ENCODE results near the gene IGF1. TPM values are rescaled to one million over a fixed set of nuclear protein-coding genes. Genes with fewer than 3 reads are reported as not detected.

IGF1 gene
- polyA plus RNA-seq, 1 donor from 2014 or later = 5.1 TPM

DNA sequence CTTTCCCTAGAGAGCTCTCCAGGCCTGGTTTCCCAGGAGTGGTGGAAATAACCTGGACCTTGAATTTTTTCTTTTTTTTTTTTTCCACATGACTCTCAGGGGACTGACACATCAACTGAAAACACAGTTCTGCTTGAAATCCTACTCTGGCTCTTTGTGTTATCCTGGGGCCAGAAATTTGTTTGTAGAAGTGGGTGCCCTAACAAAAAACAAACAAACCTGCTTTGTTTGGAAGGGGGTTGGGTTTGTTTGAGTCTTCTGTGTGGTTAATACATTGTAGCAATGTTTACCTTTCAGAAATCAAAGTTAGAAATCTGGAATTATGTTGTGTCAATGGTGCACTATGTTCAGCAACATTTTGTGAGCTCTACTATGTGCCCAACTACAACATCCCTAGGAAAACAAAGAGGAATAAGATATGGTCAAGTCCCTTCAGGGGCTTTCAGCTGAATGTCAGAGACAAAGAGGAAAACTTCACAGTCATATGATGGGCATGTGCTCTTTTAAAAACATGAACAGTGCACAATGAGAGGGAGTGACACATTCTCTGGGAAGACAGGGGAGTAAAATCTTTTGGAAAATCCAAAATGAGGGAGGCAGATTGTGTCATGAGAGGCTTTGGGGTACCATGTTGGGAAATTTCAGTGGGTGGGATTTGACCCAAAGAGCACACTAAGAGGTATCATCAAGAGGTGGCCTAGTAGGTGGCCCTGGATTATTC, 1.5 kb upstream of the IGF1 start:
- H3K4me3 Mint-ChIP-seq = no peak overlapping the region
- H3K27ac Mint-ChIP-seq = no peak overlapping the region
- H3K27me3 Mint-ChIP-seq = peaks cover 3% of the 10 kb centered on the region
- H3K36me3 Mint-ChIP-seq = no peaks in the 10 kb centered on the region
- H3K9me3 Mint-ChIP-seq = no peaks in the 10 kb centered on the region
- peaks cover 20 to 30% (median 20%) of the 10 kb centered on the region in 3 donors for H3K4me1 Mint-ChIP-seq

DNA sequence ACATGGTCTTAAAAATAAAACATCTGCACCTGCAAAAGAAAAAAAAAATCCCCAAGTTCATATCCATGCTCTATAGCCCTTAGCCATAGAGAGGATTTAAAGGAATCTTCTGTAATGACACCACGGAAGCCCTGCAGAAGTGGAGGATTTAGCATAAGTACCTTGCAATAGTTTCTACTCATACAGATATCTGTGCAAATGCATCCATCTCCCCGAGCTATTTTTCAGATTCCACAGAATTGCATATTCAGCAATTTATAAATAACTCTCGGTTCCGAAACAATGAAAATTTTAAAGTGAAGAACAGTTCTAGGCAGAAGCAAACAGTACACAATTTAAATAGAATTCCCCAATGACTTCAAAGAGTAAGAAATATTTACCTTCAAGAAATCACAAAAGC, 424 bp downstream of the IGF1 start:
- H3K27me3 Mint-ChIP-seq = peaks cover 3% of the 10 kb centered on the region

DNA sequence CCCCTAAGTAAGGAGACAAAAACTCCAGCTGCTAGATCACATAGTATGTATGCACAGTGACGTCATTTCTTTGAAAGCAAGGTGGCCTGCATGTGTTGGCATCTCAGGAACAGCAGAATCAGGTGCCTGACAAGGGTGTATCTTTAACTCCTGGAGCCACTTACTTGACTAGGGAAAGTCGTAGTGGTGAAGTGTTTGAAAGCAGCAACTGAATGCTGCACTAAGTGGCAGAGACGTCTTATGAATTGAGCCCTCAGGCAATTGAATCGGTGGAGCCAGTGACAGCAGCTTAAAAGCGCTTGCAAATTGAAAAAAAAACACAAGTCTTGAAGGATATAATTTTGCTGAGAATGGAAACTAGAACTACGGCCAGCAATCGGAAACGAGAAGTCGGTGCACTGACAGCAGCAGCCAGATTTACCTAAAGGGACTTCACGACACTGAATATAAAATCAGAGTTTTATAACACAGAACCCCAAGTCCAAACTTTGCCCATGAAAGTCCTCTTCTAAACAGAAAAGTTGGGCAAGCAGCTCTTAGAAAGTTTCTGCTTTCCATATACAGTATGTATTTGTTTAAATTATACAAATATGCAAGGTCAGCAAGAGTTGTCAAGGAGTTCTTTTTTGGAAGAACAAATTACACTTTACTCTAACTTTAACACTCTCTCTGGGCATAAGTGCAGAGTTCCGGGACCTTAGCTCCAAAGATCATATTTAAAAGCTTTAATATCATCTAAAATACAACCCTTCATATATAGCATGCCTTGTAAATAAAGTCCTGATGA, 1.1 kb downstream of the IGF1 start:
- H3K9me3 Mint-ChIP-seq = no peaks in the 10 kb centered on the region

More for the DNA sequence above, 424 bp downstream of the IGF1 start:
- Mint-ChIP-seq H3K4me1 (peaks cover 20 to 30% (median 20%) of the 10 kb centered on the region in 3 donors), H3K4me3 (no peak overlapping the region), H3K36me3 (no peaks in the 10 kb centered on the region), H3K27ac (no peak overlapping the region), H3K9me3 (no peaks in the 10 kb centered on the region)

GRCh38 chr12:102478405-102479098, 1.8 kb downstream of the IGF1 start:
- Mint-ChIP-seq H3K4me1 (peaks cover 8 to 18% (median 9%) of the 10 kb centered on the region in 3 donors), H3K9me3 (no peaks in the 10 kb centered on the region), H3K4me3 (no peak overlapping the region), H3K27me3 (peaks cover 3% of the 10 kb centered on the region), H3K36me3 (no peaks in the 10 kb centered on the region), H3K27ac (no peak overlapping the region)

More for the DNA sequence above, 1.1 kb downstream of the IGF1 start:
- Mint-ChIP-seq H3K27me3 (peaks cover 3% of the 10 kb centered on the region), H3K4me1 (peaks cover 15 to 25% (median 16%) of the 10 kb centered on the region in 3 donors), H3K4me3 (no peak overlapping the region), H3K36me3 (no peaks in the 10 kb centered on the region), H3K27ac (no peak overlapping the region)

- H3K4me3 Mint-ChIP-seq = no peak overlapping the region
- no peaks in the 10 kb centered on the region for H3K9me3 Mint-ChIP-seq
- H3K36me3 Mint-ChIP-seq = no peaks in the 10 kb centered on the region
- no peaks in the 10 kb centered on the region for H3K27me3 Mint-ChIP-seq
- H3K27ac Mint-ChIP-seq = no peak overlapping the region
- H3K4me1 Mint-ChIP-seq = peaks cover 0 to 2% (median 0%) of the 10 kb centered on the region in 3 donors
Measured at GRCh38 chr12:102475355-102475754, 5.0 kb downstream of the IGF1 start.

- Mint-ChIP-seq H3K27ac (no peak overlapping the region), H3K4me3 (no peak overlapping the region), H3K4me1 (peaks cover 0 to 2% (median 0%) of the 10 kb centered on the region in 3 donors), H3K36me3 (peaks cover 1% of the 10 kb centered on the region), H3K27me3 (no peaks in the 10 kb centered on the region), H3K9me3 (no peaks in the 10 kb centered on the region)
Measured at GRCh38 chr12:102474438-102475064, 5.8 kb downstream of the IGF1 start.

DNA sequence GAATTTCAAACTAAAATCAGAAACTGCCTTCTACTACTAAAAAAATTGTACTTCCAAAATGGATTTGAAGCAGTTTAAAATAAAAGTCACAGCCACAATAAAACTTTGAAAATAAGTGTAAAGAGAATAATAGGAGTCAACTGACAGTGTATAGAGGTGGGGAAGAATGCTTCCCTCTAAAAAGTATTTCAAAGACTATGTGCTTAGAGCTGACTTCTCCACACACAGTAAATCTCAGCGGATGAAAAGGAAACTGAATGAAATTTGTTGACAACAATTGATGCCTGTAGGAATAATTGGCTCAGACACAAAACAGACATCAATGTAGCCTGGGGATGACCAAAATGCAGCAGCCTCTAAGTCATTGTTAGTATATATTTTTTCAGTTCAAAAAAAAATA, 7.9 kb downstream of the IGF1 start:
- Mint-ChIP-seq H3K9me3 (no peaks in the 10 kb centered on the region), H3K4me1 (no peaks in the 10 kb centered on the region), H3K27me3 (no peaks in the 10 kb centered on the region), H3K27ac (no peak overlapping the region), H3K36me3 (peaks cover 1% of the 10 kb centered on the region), H3K4me3 (no peak overlapping the region)

DNA sequence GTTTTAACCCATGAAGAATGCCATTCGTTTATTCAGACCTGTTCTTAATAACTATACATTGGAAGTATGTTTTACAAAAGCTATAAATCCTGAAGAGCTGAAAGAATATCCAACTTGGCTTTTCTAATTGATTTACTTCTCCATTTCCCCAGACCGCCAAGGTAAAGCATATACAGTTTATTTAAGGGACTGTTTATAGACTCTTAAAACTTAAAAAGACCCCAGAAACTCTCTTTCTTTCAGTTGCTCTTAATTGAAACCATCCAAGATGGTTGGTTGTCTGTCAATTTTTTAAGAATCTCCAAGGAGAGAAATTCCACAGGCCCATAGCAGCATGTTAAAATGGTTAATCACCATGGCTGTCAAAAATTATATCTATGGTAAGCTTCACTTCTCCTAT, 8.8 kb downstream of the IGF1 start:
- Mint-ChIP-seq H3K27me3 (no peaks in the 10 kb centered on the region), H3K36me3 (peaks cover 1% of the 10 kb centered on the region), H3K4me1 (no peaks in the 10 kb centered on the region), H3K4me3 (no peak overlapping the region), H3K9me3 (no peaks in the 10 kb centered on the region), H3K27ac (no peak overlapping the region)

GRCh38 chr12:102470945-102471344, 9.4 kb downstream of the IGF1 start:
- Mint-ChIP-seq H3K9me3 (no peaks in the 10 kb centered on the region), H3K36me3 (peaks cover 1% of the 10 kb centered on the region), H3K27me3 (no peaks in the 10 kb centered on the region), H3K4me3 (no peak overlapping the region), H3K4me1 (no peaks in the 10 kb centered on the region), H3K27ac (no peak overlapping the region)

- Mint-ChIP-seq H3K4me3 (no peak overlapping the region), H3K27me3 (no peaks in the 10 kb centered on the region), H3K9me3 (no peaks in the 10 kb centered on the region), H3K27ac (no peak overlapping the region), H3K4me1 (no peaks in the 10 kb centered on the region), H3K36me3 (peaks cover 1% of the 10 kb centered on the region)
Measured at GRCh38 chr12:102468261-102468915, 12.0 kb downstream of the IGF1 start.

DNA sequence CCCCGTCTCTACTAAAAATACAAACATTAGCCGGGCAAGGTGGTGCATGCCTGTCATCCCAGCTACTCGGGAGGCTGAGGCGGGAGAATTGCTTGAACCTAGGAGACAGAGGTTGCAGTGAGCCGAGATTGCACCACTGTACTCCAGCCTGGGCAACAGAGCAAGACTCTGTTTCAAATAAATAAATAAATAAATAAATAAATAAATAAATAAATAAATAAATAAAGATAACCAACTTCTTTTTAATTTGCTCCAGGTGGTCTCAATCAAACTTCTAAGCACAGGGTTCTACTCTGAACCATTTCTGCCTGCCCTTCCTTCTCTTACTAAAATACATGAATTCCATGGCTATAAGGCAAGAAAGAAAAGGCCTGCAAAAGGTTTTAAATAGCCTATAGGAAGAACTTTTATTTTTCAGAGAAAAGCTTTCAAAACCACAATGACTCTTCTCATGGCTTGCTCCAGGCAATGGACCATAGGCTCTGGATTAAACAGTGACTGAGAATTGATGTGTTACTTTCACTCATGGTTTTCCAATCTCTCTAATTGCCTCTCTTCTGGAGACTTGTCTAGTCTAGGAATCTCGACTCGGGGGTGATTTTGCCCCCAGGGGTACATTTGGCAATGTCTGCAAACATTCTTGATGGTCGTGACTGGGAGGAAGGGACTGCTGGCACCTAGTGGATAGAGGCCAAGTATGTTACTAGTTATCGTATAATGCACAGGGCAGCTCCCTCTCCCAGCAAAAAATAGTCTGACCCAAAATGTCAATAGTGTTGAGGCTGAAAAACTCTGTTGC, 14.4 kb downstream of the IGF1 start:
- Mint-ChIP-seq H3K4me3 (no peak overlapping the region), H3K27ac (no peak overlapping the region), H3K4me1 (no peaks in the 10 kb centered on the region), H3K27me3 (peaks cover 3% of the 10 kb centered on the region), H3K36me3 (peaks cover 1% of the 10 kb centered on the region), H3K9me3 (no peaks in the 10 kb centered on the region)

- H3K4me3 Mint-ChIP-seq = no peak overlapping the region
- no peaks in the 10 kb centered on the region for H3K36me3 Mint-ChIP-seq
- H3K9me3 Mint-ChIP-seq = no peaks in the 10 kb centered on the region
- H3K27ac Mint-ChIP-seq = no peak overlapping the region
- no peaks in the 10 kb centered on the region for H3K4me1 Mint-ChIP-seq
- peaks cover 5% of the 10 kb centered on the region for H3K27me3 Mint-ChIP-seq
Measured at GRCh38 chr12:102463659-102464249, 16.6 kb downstream of the IGF1 start.

DNA sequence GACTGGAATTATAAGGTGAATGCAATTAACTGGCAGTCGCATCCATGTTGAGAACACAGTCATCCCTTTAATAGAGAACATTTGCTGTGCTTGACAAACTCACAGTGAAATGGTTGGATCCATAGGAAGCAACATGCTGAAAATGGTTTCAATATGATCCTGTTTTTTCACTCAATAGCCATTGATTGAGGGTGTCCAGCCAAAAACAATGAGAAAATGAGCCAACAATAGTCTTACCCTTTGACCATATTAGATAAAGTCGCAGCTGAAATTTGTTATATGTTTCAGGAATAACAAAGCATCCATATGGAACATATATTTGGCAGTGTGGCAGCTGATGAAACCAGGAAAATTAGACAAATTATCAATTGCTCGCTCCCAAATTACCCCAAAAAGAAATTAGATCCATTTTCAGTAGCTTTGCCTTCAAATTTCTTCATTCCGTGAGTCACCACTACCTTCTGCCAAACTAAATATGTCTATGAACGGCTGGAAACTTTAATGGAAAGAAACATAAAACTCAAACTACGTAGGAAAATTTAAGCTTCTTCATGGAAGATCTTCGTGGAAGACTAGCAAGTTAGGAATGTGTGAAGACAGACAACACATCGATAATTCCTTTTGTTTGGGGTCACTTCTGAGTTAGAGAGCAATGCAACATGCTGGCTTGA, 17.4 kb downstream of the IGF1 start:
- Mint-ChIP-seq H3K4me1 (no peaks in the 10 kb centered on the region), H3K4me3 (no peak overlapping the region), H3K36me3 (no peaks in the 10 kb centered on the region), H3K27ac (peak overlapping the region in 1 of 3 donors; percentile 28), H3K27me3 (peaks cover 8% of the 10 kb centered on the region), H3K9me3 (no peaks in the 10 kb centered on the region)
